ENCODE measurements around the gene MARVELD3.
"Not testable (repeated sequence)": the region's sequence is repeated elsewhere in the genome, so short reads cannot be mapped to it uniquely, and the experiment has no call there.

Gene MARVELD3, protein sequence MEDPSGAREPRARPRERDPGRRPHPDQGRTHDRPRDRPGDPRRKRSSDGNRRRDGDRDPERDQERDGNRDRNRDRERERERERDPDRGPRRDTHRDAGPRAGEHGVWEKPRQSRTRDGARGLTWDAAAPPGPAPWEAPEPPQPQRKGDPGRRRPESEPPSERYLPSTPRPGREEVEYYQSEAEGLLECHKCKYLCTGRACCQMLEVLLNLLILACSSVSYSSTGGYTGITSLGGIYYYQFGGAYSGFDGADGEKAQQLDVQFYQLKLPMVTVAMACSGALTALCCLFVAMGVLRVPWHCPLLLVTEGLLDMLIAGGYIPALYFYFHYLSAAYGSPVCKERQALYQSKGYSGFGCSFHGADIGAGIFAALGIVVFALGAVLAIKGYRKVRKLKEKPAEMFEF

DNA sequence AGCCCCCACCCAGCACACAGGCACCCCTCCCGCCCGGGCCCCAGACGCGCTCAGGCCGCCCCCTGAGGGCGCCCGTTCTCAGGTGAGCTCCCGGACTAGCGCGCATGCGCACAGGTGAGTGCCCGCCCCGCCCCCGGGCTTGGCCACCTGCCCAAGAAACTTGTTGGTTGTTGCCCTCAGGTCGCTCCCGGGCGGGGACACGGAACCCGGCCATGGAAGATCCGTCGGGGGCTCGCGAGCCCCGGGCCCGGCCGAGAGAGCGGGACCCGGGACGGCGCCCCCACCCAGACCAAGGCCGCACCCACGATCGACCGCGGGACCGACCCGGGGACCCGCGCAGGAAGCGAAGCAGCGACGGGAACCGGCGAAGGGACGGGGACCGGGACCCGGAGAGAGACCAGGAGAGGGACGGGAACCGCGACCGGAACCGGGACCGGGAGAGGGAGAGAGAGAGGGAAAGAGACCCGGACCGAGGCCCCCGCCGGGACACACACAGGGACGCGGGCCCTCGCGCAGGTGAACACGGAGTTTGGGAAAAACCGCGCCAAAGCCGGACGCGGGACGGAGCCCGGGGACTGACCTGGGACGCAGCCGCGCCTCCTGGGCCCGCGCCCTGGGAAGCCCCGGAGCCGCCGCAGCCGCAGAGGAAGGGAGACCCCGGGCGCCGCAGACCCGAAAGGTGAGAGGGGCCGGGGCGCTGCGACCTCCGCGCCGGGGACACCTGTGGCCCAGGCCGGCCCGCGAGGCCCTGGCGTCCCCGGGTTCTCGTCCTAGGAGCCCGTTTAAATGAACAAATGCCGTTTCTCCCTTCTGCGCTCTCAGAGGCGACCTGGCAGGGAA lies at the start of gene MARVELD3:
Gene MARVELD3 (plus strand): TSS at position 167 of the 840 bp plus-strand sequence. CDS start 46 bp downstream, at position 213.
- DNase-seq = peak in 1 of 4 experiments; percentile 21

DNA sequence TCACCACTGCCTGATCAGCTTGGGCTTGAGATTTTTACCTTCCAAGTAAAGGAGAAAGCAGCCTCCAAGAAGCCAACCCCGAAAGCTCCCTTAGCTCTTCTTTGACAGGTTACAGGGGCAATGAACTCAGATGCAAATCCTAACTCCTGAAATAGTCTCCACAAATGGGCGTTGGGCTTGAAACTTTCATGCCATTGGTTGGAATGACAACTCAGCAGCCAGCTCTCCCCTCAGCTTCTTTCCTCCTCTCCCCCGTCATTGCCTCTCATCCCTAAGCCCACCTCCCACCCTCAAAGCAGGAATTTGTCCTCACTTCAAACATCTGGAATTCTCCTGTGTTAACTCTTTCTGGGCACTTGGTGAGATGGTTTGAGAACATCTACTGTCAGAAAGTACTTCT lies 49.0 kb upstream of the MARVELD3 start, which contains the start of gene TAT:
Gene TAT (minus strand): TSS at position 122 of the 400 bp plus-strand sequence. CDS start 677 bp downstream, outside the sequence.
- DNase-seq = no peak

DNA sequence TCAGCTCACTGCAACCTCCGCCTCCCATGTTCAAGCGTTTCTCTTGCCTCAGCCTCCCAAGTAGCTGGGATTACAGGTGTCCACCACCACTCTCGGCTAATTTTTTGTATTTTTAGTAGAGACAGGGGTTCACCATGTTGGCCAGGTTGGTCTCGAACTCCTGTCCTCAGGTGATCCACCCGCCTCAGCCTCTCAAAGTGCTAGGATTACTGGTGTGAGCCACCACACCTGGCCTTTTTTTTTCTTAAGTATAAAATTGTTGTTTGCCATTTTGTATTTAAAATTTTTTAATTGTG lies 43.5 kb upstream of the MARVELD3 start:
- not testable (repeated sequence) for DNase-seq

DNA sequence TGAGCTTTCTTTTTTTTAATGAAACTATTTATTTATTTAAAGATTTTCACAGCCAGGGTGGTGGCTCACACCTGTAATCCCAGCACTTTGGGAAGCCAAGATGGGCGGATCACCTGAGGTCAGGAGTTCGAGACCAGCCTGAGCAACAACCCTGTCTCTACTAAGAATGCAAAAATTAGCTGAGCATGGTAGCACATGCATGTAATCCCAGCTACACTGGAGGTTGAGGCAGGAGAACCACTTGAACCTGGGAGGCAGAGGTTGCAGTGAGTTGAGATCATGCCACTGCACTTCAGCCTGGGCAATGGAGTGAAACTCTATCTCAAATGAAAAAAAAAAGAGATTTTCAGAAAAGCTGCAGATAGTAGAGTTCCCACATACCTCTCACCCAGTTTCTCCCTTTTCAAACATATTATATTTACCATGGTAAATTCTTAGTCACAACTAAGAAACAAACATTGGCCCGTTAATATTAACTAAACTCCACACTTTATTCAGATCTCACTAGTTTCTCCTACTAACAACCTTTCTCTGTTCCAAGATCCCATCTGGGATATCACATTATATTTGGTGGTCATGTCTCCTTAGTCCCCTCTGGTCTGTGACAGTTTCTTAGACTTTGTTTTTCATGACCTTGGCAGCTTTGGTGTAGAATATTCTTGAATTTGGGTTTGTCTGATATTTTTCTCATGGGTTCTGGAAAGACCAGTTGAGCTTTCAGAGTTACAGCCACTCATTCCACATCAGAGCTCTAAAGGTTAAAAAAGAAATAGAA lies 41.3 kb upstream of the MARVELD3 start:
- DNase-seq = no peak

- DNase-seq = no peak
Measured at GRCh38 chr16:71585318-71585703, 40.7 kb upstream of the MARVELD3 start.

DNA sequence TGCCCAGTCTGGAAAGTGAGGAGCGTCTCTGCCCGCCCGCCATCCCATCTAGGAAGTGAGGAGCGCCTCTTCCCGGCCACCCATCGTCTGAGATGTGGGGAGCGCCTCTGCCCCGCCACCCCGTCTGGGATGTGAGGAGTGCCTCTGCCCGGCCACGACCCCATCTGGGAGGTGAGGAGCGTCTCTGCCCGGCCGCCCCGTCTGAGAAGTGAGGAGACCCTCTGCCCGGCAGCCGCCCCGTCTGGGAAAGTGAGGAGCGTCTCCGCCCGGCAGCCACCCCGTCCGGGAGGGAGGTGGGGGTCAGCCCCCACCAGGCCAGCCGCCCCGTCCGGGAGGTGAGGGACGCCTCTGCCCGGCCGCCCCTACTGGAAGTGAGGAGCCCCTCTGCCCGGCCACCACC lies 36.6 kb upstream of the MARVELD3 start:
- DNase-seq = not testable (repeated sequence)

GRCh38 chr16:71590071-71590470 lies 35.9 kb upstream of the MARVELD3 start:
- not testable (repeated sequence) for DNase-seq

DNA sequence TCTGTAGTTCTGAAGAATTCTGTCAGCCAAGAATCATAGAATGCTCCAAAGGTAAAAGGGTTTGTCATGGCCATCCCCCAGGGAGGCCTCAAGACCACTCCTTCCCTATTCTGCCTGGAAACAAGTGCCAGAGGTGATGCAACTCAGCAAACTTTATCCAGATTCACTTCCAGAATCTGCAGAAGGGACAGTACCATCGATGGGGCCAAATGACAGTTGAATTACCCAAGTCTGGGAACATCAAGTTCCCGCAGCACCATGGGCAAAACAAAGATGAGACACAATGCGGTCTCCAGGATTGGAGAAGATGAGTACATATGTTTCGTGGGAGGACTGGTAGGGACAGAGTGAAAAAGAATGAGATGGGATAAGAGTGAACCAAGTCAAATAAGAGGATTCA lies 35.4 kb upstream of the MARVELD3 start:
- no peak for DNase-seq

GRCh38 chr16:71591917-71592316 lies 34.1 kb upstream of the MARVELD3 start:
- no peak for DNase-seq

DNA sequence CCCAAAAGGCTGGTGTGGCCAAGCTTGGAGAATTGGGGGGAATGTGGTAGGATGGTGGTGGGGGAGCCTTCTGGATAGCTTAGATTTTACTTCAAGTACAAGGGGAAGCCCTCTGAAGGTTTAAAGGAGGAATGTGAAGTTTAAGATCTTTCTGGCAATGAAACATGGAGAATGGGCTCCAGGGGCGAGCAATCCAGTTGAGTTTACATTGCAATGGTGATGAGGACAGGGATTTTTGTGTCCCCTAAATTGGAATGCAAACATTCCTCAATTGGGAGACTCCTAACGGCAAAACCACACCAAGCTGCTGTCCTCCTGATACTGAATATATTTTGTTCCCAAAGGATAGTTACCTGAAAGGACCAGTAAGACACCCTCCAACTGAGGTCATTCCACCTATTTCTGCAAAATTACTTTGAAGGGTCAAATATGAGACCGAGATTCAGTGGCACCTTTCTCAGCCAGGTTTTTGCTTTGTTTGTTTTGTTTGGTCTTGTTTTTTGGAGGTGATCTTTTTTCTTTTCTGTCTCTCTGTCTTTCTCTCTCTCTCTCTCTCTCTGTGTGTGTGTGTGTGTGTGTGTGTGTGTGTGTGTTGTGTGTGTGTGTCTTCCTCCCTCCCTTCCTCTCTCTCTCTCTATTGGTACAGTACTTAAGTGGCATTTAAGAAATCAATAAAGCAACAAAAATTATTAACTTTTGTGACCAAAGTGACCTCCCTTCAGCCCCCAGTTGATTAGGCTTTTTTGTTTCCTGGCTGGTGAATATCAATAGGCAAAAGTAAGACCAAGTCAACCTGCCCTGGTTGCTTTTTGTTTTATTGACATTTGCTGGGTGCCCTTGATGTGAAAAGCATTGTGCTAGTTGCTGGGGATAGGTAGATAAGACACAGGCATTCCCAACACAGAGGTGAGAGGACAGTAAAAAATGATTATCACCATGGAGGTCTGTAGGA lies 32.7 kb upstream of the MARVELD3 start:
- DNase-seq = no peak

DNA sequence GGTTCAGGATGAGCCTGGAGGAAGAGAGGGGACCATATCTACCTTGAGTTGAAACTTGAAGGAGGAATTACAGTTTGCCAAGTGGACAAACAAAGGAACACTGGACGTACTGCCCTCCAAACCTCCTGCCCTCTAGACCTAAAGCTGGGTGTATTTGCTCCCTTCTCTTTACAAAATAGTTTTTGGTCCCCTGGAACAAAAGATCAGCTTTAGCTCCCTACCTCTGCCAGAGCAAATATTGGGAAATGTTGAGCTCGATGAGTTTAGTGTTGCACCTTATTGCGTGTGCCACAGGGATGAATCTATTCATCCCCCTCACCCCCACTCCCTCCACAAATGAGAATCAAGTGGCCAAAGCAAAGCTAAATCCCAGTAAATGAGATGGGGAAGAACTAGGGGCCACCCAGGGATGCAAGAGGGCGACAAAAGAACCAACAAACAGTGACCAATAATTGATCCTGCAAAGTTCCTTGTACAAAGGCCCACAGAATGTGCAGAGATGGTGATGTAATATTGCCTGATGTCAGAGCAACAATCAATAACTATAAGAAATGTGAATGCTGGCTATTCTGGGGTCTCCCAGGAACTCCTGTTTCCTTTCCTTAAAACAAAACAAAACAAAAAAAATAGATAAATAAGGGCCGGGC lies 31.9 kb upstream of the MARVELD3 start:
- DNase-seq = no peak

- DNase-seq = not testable (repeated sequence)
Measured at GRCh38 chr16:71595340-71595826, 30.6 kb upstream of the MARVELD3 start.

DNA sequence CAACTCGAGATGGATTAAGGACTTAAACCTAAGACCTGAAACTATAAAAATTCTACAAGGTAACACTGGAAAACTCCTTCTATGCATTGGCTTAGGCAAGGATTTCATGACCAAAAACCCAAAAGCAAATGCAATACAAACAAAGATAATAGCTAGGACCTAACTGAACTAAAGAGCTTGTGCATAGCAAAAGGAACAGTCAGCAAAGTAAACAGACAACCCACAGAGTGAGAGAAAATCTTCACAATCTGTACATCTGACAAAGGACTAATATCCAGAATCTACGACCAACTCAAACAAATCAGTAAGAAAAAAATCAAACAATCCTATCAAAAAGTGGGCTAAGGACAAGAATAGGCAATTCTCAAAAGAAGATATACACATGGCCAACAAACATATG lies 27.6 kb upstream of the MARVELD3 start:
- DNase-seq = not testable (repeated sequence)

- DNase-seq = no peak
Measured at GRCh38 chr16:71600822-71601221, 25.2 kb upstream of the MARVELD3 start.

DNA sequence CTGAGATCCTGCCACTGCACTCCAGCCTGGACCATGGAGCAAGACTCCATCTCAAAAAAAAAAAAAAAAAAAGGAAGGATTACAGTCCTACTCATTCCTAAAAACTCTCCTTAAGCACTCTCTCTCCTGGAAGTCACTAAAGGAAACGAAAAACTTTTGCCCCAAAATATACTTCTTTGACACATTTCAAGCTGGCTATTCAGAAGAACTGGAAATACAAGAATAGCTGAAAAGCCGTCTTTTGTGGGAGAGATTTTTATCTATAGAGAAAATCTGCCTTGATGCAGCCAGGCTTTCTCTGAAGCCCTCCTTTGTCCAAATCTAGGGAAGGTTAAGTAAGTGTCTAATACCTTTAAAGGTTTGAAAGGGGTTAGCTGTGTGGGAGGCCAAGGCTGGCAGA lies 16.9 kb upstream of the MARVELD3 start:
- no peak for DNase-seq

GRCh38 chr16:71610447-71610846 lies 15.5 kb upstream of the MARVELD3 start:
- no peak for DNase-seq

- peak; percentile 55 to 78 (median 71) for DNase-seq
Measured at GRCh38 chr16:71610936-71611871, 14.8 kb upstream of the MARVELD3 start.

GRCh38 chr16:71614956-71615355 lies 11.0 kb upstream of the MARVELD3 start:
- not testable (repeated sequence) for DNase-seq

- no peak for DNase-seq
Measured at GRCh38 chr16:71618429-71618828, 7.6 kb upstream of the MARVELD3 start.

GRCh38 chr16:71622088-71622487 lies 3.9 kb upstream of the MARVELD3 start:
- DNase-seq = no peak

All from activated naive CD4-positive, alpha-beta T cell (primary cell).